Uterus (tissue), 4 donors: ENCODE results near the gene ZNF287. TPM values are rescaled to one million over a fixed set of nuclear protein-coding genes. Genes with fewer than 3 reads are reported as not detected.

Source experiments
- DNase-seq, 2 donors: peaks; one replicate each; pipeline ENCODE4 v3.0.0-alpha.2; 2019 to 2020
- H3K27ac ChIP-seq, 2 donors: fragments of 200-600 bp; sonication (generic); 1 replicate in 1 of 2; 2 replicates in 1 of 2; pipeline ENCODE4 v1.5.1; 2016 to 2018
- H3K27me3 ChIP-seq, 2 donors: fragments of 200-600 bp; sonication (generic); one replicate each; pipeline ENCODE4 v1.5.1; 2018 to 2019; ENCODE audit warnings: control low read depth in 1 of 2
- H3K36me3 ChIP-seq, 2 donors: fragments of 200-600 bp; sonication (generic); one replicate each; pipeline ENCODE4 v1.5.1; 2019; ENCODE audit warnings: control low read depth in 1 of 2
- H3K4me1 ChIP-seq, 2 donors: fragments of 200-600 bp; sonication (generic); one replicate each; pipeline ENCODE4 v1.5.1; 2018 to 2019; ENCODE audit warnings: control low read depth in 1 of 2
- H3K4me3 ChIP-seq, 2 donors: fragments of 200-600 bp; sonication (generic); 1 replicate in 1 of 2; 2 replicates in 1 of 2; pipeline ENCODE4 v1.5.1; 2018 to 2019; ENCODE audit warnings: mild to moderate bottlenecking in 1 of 2
- H3K9me3 ChIP-seq, 2 donors: fragments of 200-600 bp; sonication (generic); one replicate each; pipeline ENCODE4 v1.5.1; 2019; ENCODE audit warnings: control low read depth in 1 of 2
- POLR2A ChIP-seq, 2 donors: fragments of 450-650 bp; IDR thresholded peaks; one replicate each; pipeline ENCODE4 v1.6.1; 2016; ENCODE audit warnings: antibody characterized with exemption in 2 of 2, mild to moderate bottlenecking in 1 of 2, moderate library complexity in 1 of 2
- intact Hi-C: fragments of 100-400 bp; cut with DNase I; formaldehyde crosslinking; loops from one replicate; pipeline ENCODE4 v1.15.1; 2023; ENCODE audit warnings: low total_unique reads
- total RNA-seq, 4 donors: library from RNA; depleted of rRNA in 3 of 4; stranded (reverse); fragments of >200 nt in 3 of 4; gene quantifications; one replicate each; pipeline versions ENCODE4 v1.1.0 to v1.2.4, GENCODE V29; 2014 to 2023
- TF ChIP-seq, protein P1 (sequence below), 4 experiments: fragments of 200-600 bp in 2 of 4; fragments of 450-650 bp in 2 of 4; sonication (generic) in 2 of 4; IDR thresholded peaks; one replicate each; pipeline ENCODE4 v1.5.1; 2016 to 2019; ENCODE audit warnings: antibody characterized with exemption in 4 of 4, mild to moderate bottlenecking in 2 of 4, moderate library complexity in 1 of 4
- donor health status: DM: yes; HTN: yes; CAD: no.

ZNF287 gene
- total RNA-seq, 4 donors from 2014 or later: 4.6 to 29.5 (median 5.4) TPM

DNA sequence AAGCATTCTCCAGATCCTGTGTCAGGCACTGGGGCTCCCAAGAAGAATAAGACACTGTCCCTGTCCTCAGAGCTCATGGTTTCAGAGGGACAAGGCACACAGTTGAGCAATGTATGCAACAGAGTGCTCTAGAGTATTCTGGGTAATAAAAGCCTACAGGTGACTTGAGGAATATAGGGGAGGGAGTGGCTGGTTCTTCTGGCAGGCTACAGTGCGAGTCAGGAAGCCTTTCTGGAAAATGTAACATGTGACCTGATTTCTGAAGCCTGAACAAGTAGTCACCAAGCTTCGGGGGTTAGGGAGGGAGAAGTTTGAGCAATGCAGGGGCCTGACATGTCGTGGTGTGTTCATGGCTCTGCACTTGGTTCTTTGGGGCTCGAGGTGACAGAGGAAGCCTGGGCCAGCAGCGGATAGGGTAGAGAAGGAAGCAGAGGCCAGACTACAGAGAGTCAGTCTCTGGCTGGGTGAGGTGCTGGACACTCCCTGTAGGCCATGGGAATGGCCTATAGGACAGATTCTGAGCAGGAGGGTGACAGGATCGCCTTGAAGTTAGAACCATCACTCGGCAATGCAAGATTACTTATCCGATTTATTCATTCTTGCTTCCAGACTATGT lies 61.0 kb downstream of the ZNF287 start:
- Histone ChIP-seq H3K27ac (no peak overlapping the region), H3K4me1 (no peaks in the 10 kb centered on the region)
- TF ChIP-seq, protein P1, sequence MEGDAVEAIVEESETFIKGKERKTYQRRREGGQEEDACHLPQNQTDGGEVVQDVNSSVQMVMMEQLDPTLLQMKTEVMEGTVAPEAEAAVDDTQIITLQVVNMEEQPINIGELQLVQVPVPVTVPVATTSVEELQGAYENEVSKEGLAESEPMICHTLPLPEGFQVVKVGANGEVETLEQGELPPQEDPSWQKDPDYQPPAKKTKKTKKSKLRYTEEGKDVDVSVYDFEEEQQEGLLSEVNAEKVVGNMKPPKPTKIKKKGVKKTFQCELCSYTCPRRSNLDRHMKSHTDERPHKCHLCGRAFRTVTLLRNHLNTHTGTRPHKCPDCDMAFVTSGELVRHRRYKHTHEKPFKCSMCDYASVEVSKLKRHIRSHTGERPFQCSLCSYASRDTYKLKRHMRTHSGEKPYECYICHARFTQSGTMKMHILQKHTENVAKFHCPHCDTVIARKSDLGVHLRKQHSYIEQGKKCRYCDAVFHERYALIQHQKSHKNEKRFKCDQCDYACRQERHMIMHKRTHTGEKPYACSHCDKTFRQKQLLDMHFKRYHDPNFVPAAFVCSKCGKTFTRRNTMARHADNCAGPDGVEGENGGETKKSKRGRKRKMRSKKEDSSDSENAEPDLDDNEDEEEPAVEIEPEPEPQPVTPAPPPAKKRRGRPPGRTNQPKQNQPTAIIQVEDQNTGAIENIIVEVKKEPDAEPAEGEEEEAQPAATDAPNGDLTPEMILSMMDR (IDR thresholded peaks at IDR 0.05): no peak
- no peak for TF ChIP-seq POLR2A (IDR thresholded peaks at IDR 0.05)

DNA sequence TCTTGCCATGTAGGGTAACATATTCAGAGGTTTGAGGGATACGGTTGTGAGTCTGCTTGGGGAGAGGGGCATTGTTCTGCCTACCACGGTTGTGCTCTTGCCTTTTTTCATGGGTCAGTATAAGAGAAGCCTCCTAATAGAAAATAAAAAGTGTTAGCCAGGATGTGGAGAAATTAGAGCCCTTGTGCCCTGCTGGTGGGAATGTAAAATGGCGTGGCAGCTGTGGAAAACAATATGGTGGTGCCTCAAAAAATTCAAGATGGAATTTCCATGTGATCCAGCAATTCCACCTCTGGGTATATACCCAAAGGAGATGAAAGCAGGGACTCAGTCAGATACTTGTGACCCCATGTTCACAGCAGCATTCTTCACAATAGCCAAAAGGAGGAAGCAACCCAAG lies 62.8 kb downstream of the ZNF287 start:
- intact Hi-C loops: no loop called here
- no peaks in the 10 kb centered on the region for H3K9me3 ChIP-seq
- no peaks in the 10 kb centered on the region for H3K36me3 ChIP-seq
- H3K4me3 ChIP-seq: no peak overlapping the region
- no peak for DNase-seq
- no peak overlapping the region for H3K27ac ChIP-seq
- no peak for TF ChIP-seq POLR2A (IDR thresholded peaks at IDR 0.05)
- TF ChIP-seq, protein P1 (IDR thresholded peaks at IDR 0.05): no peak
- no peaks in the 10 kb centered on the region for H3K27me3 ChIP-seq
- H3K4me1 ChIP-seq: no peaks in the 10 kb centered on the region

More for the DNA sequence above, 61.0 kb downstream of the ZNF287 start:
- H3K36me3 ChIP-seq: no peaks in the 10 kb centered on the region
- no peak overlapping the region for H3K4me3 ChIP-seq
- intact Hi-C loops: no loop called here
- no peaks in the 10 kb centered on the region for H3K27me3 ChIP-seq
- no peak for DNase-seq
- no peaks in the 10 kb centered on the region for H3K9me3 ChIP-seq

DNA sequence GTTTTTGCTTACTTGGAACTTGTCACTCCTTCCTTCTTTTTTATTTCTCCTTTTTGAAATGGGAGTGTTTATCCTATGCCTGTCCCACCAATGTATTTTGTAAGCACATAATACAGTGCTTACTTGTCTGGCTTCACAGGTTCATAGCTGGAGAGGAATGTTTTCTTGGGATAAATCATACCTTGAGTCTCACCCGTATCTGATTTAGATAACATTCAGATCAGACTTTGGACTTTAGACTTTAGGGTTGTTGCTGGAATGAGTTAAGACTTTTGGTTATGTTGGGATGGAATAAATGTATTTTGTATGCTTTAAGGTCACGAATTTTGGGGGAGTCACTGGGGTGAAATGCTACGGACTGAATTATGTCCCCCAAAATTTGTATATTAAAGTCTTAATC lies 64.0 kb downstream of the ZNF287 start:
- no peak overlapping the region for H3K27ac ChIP-seq
- no peak for TF ChIP-seq POLR2A (IDR thresholded peaks at IDR 0.05)
- TF ChIP-seq, protein P1 (IDR thresholded peaks at IDR 0.05): no peak
- no peak for DNase-seq
- no peaks in the 10 kb centered on the region for H3K36me3 ChIP-seq
- no peaks in the 10 kb centered on the region for H3K9me3 ChIP-seq
- H3K27me3 ChIP-seq: no peaks in the 10 kb centered on the region
- H3K4me1 ChIP-seq: no peaks in the 10 kb centered on the region
- H3K4me3 ChIP-seq: no peak overlapping the region
- intact Hi-C loops: loop anchor here (5.0 kb wide), 1 partner anchor 43 kb away; no protein-coding TSS in a partner anchor

Other genes with a start within 250 kb of the ZNF287 start
- gene CENPV, start 215.7 kb downstream of the ZNF287 start, total RNA-seq: 10 to 100 TPM; 35.5 to 74.4 (median 53.5) TPM
- 1,000 to 10,000 TPM in 1 of 4 donors, 100 to 1,000 TPM in 3; 535 to 1,039 (median 667) TPM for gene UBB, start 188.1 kb downstream of the ZNF287 start, total RNA-seq
- gene TRPV2, start 153.6 kb downstream of the ZNF287 start, total RNA-seq: 10 to 100 TPM in 2 of 4 donors, 1 to 10 TPM in 2; 6.2 to 26.2 (median 12.9) TPM
- gene LRRC75A, start 77.0 kb downstream of the ZNF287 start, total RNA-seq: 1 to 10 TPM in 3 of 4 donors, under 1 TPM in 1; 0.26 to 6.0 (median 3.7) TPM
- gene ZNF624, start 84.6 kb upstream of the ZNF287 start, total RNA-seq: 10 to 100 TPM in 1 of 4 donors, 1 to 10 TPM in 3; 2.4 to 28.0 (median 5.5) TPM
- 10 to 100 TPM in 2 of 4 donors, under 1 TPM in 2; 0.29 to 27.3 (median 12.3) TPM for gene CCDC144A, start 121.0 kb upstream of the ZNF287 start, total RNA-seq